Kidney (tissue), 14 donors: ENCODE data around the gene ZNF682. TPM values are rescaled to one million over a fixed set of nuclear protein-coding genes. Genes with fewer than 3 reads are reported as not detected.
"Not testable (repeated sequence)": the region's sequence is repeated elsewhere in the genome, so short reads cannot be mapped to it uniquely, and the experiment has no call there.

Experiments
- DNase-seq, 5 donors: peaks; one replicate each; pipeline ENCODE4 v3.0.0-alpha.2; 2013 to 2020
- FAIRE-seq: peaks from 2 replicates; lab custom pipeline; 2012; peaks lifted over from hg19 to GRCh38; lab: Jason Lieb, UNC
- H3K27ac ChIP-seq, 2 donors: one replicate each; pipeline ENCODE4 v1.7.0; 2013; ENCODE audit warnings: low read depth in 2 of 2, low read length in 2 of 2, inconsistent platforms in 1 of 2
- H3K27me3 ChIP-seq: one replicate; pipeline ENCODE4 v1.7.1; 2013; ENCODE audit warnings: low read length, inconsistent platforms; ENCODE audit not compliant: control insufficient read depth, insufficient read depth
- H3K36me3 ChIP-seq, 3 donors: one replicate each; pipeline versions ENCODE4 v1.7.0 to v1.7.1; 2013; ENCODE audit warnings: low read length in 3 of 3, control low read depth in 1 of 3, inconsistent platforms in 1 of 3; ENCODE audit not compliant: insufficient read depth in 3 of 3, control insufficient read depth in 2 of 3
- H3K4me1 ChIP-seq, 3 donors: one replicate each; pipeline versions ENCODE4 v1.7.0 to v1.7.1; 2013; ENCODE audit warnings: low read length in 3 of 3, inconsistent platforms in 1 of 3, low read depth in 1 of 3; ENCODE audit not compliant: control insufficient read depth in 2 of 3, insufficient read depth in 2 of 3
- H3K4me3 ChIP-seq, 3 donors: one replicate each; pipeline versions ENCODE4 v1.7.0 to v1.8.1; 2013; ENCODE audit warnings: low read length in 3 of 3, control low read depth in 1 of 3, inconsistent platforms in 1 of 3
- H3K9ac ChIP-seq, 3 donors: one replicate each; pipeline versions ENCODE4 v1.7.0 to v1.7.1; 2013; ENCODE audit warnings: low read length in 3 of 3, control low read depth in 1 of 3, inconsistent platforms in 1 of 3
- H3K9me3 ChIP-seq, 3 donors: one replicate each; pipeline versions ENCODE4 v1.7.0 to v1.7.1; 2013; ENCODE audit warnings: low read length in 3 of 3, control low read depth in 1 of 3, inconsistent platforms in 1 of 3; ENCODE audit not compliant: control insufficient read depth in 2 of 3, insufficient read depth in 1 of 3
- CTCF ChIP-seq: IDR thresholded peaks from 3 replicates; pipeline ENCODE4 v1.5.1; 2012; ENCODE audit warnings: mild to moderate bottlenecking, moderate library complexity, borderline replicate concordance; ENCODE audit not compliant: insufficient read depth; ENCODE audit errors: extremely low read depth
- intact Hi-C: fragments of 100-400 bp; cut with DNase I; formaldehyde crosslinking; loops from one replicate; pipeline ENCODE4 v1.11.1; 2022
- polyA plus RNA-seq: library from polyadenylated mRNA; stranded (reverse); fragments of 350-450 nt; fragmentation: Illumina TruSeq; extraction: RNeasy Lipid Tissue Mini Kit (QIAGEN cat#74804); gene quantifications from one replicate; pipeline ENCODE4 v1.2.3, GENCODE V29; 2014; ENCODE audit warnings: low read depth, low replicate concordance; ENCODE audit not compliant: insufficient read depth
- total RNA-seq: library from RNA; stranded (reverse); fragmentation: NEBNext Ultra II Directional; extraction: Animal tissue kit (Norgen Biotek cat#: 25700); gene quantifications from one replicate; pipeline ENCODE4 v1.2.1, GENCODE V29; 2021
- donor health status: control.
- donor health status: control.
- donor health status: control.
- donor health status: control.
- donor health status: control.
- donor health status: DM: yes; HTN: yes; CAD: no.
- donor health status: Normal renal cell carcinoma (clear cell type).

Gene ZNF682
- total and polyA plus RNA-seq, 2 donors from 2014 or later: 6.5 to 8.6 TPM

GRCh38 chr19:20072936-20073335 lies 33.6 kb upstream of the ZNF682 start:
- no peaks in the 10 kb centered on the region for H3K36me3 ChIP-seq
- no peaks in the 10 kb centered on the region for H3K4me1 ChIP-seq
- H3K9ac ChIP-seq: no peak overlapping the region
- FAIRE-seq: no peak
- no peak overlapping the region for H3K4me3 ChIP-seq
- H3K27me3 ChIP-seq: no peaks in the 10 kb centered on the region
- no peak for DNase-seq
- H3K9me3 ChIP-seq: no peaks in the 10 kb centered on the region
- H3K27ac ChIP-seq: no peak overlapping the region
- no peak for TF ChIP-seq CTCF
- intact Hi-C loops: no loop called here

- DNase-seq: no peak
Observed at GRCh38 chr19:20070691-20071090, 31.4 kb upstream of the ZNF682 start.

GRCh38 chr19:20068559-20068958 lies 29.3 kb upstream of the ZNF682 start:
- DNase-seq: peak in 1 of 5 donors; percentile 14
- H3K27ac ChIP-seq, H3K9me3 ChIP-seq, H3K27me3 ChIP-seq, H3K4me1 ChIP-seq, FAIRE-seq, H3K4me3 ChIP-seq, H3K9ac ChIP-seq, intact Hi-C loops, H3K36me3 ChIP-seq: not testable (repeated sequence)

More at GRCh38 chr19:20070691-20071090, 31.4 kb upstream of the ZNF682 start:
- no peaks in the 10 kb centered on the region for H3K9me3 ChIP-seq
- no peaks in the 10 kb centered on the region for H3K4me1 ChIP-seq
- H3K36me3 ChIP-seq: no peaks in the 10 kb centered on the region
- intact Hi-C loops: no loop called here
- no peak for TF ChIP-seq CTCF
- FAIRE-seq: no peak
- H3K9ac ChIP-seq: no peak overlapping the region
- H3K27ac ChIP-seq: no peak overlapping the region
- H3K4me3 ChIP-seq: no peak overlapping the region
- no peaks in the 10 kb centered on the region for H3K27me3 ChIP-seq

- no peaks in the 10 kb centered on the region for H3K9me3 ChIP-seq
- FAIRE-seq (no peak), DNase-seq (peak in 2 of 5 donors; percentile 26 to 30)
- H3K36me3 ChIP-seq: no peaks in the 10 kb centered on the region
- intact Hi-C loops: no loop called here
- no peak overlapping the region for H3K9ac ChIP-seq
- TF ChIP-seq CTCF: no peak
- H3K4me1 ChIP-seq: no peaks in the 10 kb centered on the region
- no peak overlapping the region for H3K27ac ChIP-seq
- H3K27me3 ChIP-seq: no peaks in the 10 kb centered on the region
- H3K4me3 ChIP-seq: no peak overlapping the region
Observed at GRCh38 chr19:20067943-20068342, 28.6 kb upstream of the ZNF682 start.
